Measurements from ENCODE around the gene HEMK1. TPM values are rescaled to one million over a fixed set of nuclear protein-coding genes. Genes with fewer than 3 reads are reported as not detected.

Gene HEMK1
- total RNA-seq, 1 donor from 2014 or later: 15.2 TPM

GRCh38 chr3:50572801-50573371, 3.6 kb downstream of the HEMK1 start:
- H3K4me3 Mint-ChIP-seq (ENCODE audit: unreplicated experiment): no peak overlapping the region
- H3K27ac Mint-ChIP-seq (ENCODE audit: unreplicated experiment): no peak overlapping the region
- H3K36me3 Mint-ChIP-seq (ENCODE audit: low read depth): peaks cover 2% of the 10 kb centered on the region
- H3K27me3 Mint-ChIP-seq (ENCODE audit: low read depth): no peaks in the 10 kb centered on the region
- DNase-seq (ENCODE audit: low spot score): no peak
- no peaks in the 10 kb centered on the region for H3K9me3 Mint-ChIP-seq (ENCODE audit: low read depth)
- TF ChIP-seq, protein P1, sequence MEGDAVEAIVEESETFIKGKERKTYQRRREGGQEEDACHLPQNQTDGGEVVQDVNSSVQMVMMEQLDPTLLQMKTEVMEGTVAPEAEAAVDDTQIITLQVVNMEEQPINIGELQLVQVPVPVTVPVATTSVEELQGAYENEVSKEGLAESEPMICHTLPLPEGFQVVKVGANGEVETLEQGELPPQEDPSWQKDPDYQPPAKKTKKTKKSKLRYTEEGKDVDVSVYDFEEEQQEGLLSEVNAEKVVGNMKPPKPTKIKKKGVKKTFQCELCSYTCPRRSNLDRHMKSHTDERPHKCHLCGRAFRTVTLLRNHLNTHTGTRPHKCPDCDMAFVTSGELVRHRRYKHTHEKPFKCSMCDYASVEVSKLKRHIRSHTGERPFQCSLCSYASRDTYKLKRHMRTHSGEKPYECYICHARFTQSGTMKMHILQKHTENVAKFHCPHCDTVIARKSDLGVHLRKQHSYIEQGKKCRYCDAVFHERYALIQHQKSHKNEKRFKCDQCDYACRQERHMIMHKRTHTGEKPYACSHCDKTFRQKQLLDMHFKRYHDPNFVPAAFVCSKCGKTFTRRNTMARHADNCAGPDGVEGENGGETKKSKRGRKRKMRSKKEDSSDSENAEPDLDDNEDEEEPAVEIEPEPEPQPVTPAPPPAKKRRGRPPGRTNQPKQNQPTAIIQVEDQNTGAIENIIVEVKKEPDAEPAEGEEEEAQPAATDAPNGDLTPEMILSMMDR (IDR thresholded peaks at IDR 0.05): no peak
- H3K4me1 Mint-ChIP-seq (ENCODE audit: low read depth): peaks cover 27% of the 10 kb centered on the region

GRCh38 chr3:50573566-50574443, 4.5 kb downstream of the HEMK1 start:
- no peak for DNase-seq (ENCODE audit: low spot score)
- no peaks in the 10 kb centered on the region for H3K27me3 Mint-ChIP-seq (ENCODE audit: low read depth)
- TF ChIP-seq, protein P1 (IDR thresholded peaks at IDR 0.05): no peak
- peaks cover 2% of the 10 kb centered on the region for H3K36me3 Mint-ChIP-seq (ENCODE audit: low read depth)
- no peaks in the 10 kb centered on the region for H3K9me3 Mint-ChIP-seq (ENCODE audit: low read depth)
- H3K4me3 Mint-ChIP-seq (ENCODE audit: unreplicated experiment): no peak overlapping the region
- no peak overlapping the region for H3K27ac Mint-ChIP-seq (ENCODE audit: unreplicated experiment)
- peaks cover 21% of the 10 kb centered on the region for H3K4me1 Mint-ChIP-seq (ENCODE audit: low read depth)

- TF ChIP-seq, protein P1 (IDR thresholded peaks at IDR 0.05): no peak
- DNase-seq (ENCODE audit: low spot score): no peak
- Mint-ChIP-seq H3K4me1 (ENCODE audit: low read depth) (peaks cover 20% of the 10 kb centered on the region), H3K36me3 (ENCODE audit: low read depth) (peaks cover 4% of the 10 kb centered on the region), H3K4me3 (ENCODE audit: unreplicated experiment) (no peak overlapping the region), H3K27me3 (ENCODE audit: low read depth) (no peaks in the 10 kb centered on the region), H3K27ac (ENCODE audit: unreplicated experiment) (no peak overlapping the region), H3K9me3 (ENCODE audit: low read depth) (no peaks in the 10 kb centered on the region)
These were observed 5.1 kb downstream of the HEMK1 start for GRCh38 chr3:50574444-50574831.

DNA sequence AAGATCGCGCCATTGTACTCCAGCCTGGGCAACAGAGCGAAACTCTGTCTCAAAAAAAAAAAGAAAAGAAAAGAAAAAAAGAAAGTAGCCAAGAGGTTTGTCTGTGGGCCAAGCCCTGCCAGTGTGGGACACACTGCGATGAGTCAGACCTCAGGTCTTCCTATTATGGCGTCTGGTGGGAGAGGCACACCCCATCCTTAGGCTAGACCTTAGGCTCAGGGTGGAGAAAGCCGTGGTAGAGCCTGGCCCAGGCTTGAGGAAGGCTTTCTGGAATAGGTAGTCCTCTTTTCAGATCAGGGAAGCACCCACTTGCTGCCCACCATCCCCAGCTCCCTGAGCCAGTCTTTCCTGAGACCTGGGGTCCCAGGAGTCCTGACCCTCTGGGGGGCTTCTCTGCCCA, 6.0 kb downstream of the HEMK1 start:
- Mint-ChIP-seq H3K27ac (ENCODE audit: unreplicated experiment) (no peak overlapping the region), H3K4me3 (ENCODE audit: unreplicated experiment) (no peak overlapping the region), H3K4me1 (ENCODE audit: low read depth) (peaks cover 11% of the 10 kb centered on the region), H3K36me3 (ENCODE audit: low read depth) (peaks cover 4% of the 10 kb centered on the region), H3K27me3 (ENCODE audit: low read depth) (no peaks in the 10 kb centered on the region), H3K9me3 (ENCODE audit: low read depth) (no peaks in the 10 kb centered on the region)
- DNase-seq (ENCODE audit: low spot score): no peak
- TF ChIP-seq, protein P1 (IDR thresholded peaks at IDR 0.05): no peak

- TF ChIP-seq, protein P1 (IDR thresholded peaks at IDR 0.05): no peak
- no peaks in the 10 kb centered on the region for H3K4me1 Mint-ChIP-seq (ENCODE audit: low read depth)
- no peak overlapping the region for H3K4me3 Mint-ChIP-seq (ENCODE audit: unreplicated experiment)
- no peak for DNase-seq (ENCODE audit: low spot score)
- no peaks in the 10 kb centered on the region for H3K27me3 Mint-ChIP-seq (ENCODE audit: low read depth)
- no peak overlapping the region for H3K27ac Mint-ChIP-seq (ENCODE audit: unreplicated experiment)
- H3K9me3 Mint-ChIP-seq (ENCODE audit: low read depth): no peaks in the 10 kb centered on the region
- H3K36me3 Mint-ChIP-seq (ENCODE audit: low read depth): peaks cover 6% of the 10 kb centered on the region
These were observed 8.0 kb downstream of the HEMK1 start for GRCh38 chr3:50577348-50577747.

All from chondrocyte (in vitro differentiated cells).